GM21360 (cell line): ENCODE measurements around the gene GLCE.
"Not testable (repeated sequence)": the region's sequence is repeated elsewhere in the genome, so short reads cannot be mapped to it uniquely, and the experiment has no call there.

Source experiments
- ATAC-seq: cut with Tn5 transposase; IDR thresholded peaks from one replicate; pipeline ENCODE4 v1.9.1; 2021; ENCODE audit warnings: mild to moderate bottlenecking, moderate library complexity; ENCODE audit not compliant: unreplicated experiment

The GLCE gene

GRCh38 chr15:69296606-69297005 lies 136.2 kb downstream of the GLCE start:
- ATAC-seq = no peak

DNA sequence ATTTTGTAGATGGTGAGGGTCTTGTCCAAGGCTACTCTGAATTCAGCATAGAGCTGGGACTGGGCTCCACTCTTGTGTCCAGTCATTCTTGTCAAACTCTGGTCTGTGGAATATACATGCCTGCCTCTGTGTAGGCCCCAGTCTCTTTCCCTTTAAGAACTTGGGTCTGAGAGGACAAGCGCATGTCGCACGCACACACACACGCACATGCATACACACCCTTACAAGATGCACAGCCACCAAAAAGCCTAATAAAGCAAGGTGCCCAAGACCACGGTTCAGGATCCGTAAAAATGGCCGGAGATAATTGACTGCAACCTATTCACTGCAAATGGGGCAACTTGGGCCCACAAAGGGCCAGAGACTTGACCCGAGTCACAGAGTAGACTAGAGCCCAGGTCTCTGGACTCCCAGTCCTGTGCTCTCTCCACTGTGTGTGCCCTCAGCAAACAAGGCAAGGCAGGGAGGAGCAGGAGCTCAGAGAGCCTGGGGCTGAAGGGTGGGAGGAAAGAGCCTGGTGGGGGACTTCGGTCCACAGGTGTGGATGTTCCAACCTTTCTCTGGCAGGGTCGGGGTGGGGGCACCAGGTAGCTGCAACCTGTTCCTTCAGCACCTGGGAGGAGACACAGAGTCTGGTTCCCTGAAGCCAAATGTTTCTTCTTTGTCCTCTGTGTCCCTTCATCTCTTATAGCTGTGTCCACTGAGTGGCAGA lies 137.4 kb downstream of the GLCE start:
- ATAC-seq = no peak

GRCh38 chr15:69298354-69298696 lies 137.9 kb downstream of the GLCE start:
- no peak for ATAC-seq

DNA sequence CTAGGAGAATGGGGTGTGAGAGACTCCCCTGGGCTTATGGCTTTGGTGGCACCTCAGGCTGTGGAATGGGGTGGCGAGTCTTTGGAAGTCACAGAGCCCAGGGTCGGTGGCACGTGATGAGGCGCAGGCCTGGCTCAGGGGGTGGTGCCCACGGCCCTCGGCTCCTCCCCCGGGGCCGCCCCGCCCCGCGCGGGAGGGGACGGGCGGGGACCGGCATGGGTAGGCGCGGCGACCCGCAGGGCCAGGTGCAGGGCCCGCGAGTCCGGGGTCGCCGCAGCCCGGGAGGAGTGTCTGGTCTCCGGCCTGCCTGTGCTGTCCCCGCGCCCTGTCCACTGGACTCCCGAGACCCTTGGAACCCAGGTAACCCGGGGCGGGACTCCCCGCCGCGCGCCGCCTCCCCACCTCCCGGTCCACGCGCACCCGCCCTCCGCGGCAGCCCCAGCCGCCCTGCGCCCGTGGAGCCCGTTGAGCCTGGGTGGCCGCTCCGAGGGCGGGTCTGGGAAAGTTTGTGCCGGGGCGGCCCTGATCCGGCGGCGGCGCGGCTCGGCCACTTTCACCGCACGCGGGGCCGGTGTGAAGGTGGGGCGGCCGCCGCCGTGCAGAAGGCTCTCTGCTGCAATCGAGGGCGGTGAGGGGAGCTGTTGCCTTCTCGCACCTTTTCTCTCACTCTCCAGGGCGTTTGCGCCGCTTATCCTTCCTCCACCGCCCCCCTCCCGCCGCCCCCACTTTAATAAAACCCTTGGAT lies 138.4 kb downstream of the GLCE start, which contains the start of gene PAQR5:
TSS of gene PAQR5 (plus strand) at position 216 of the 745 bp plus-strand sequence. CDS start 61,169 bp downstream, outside the sequence.
- no peak for ATAC-seq

- ATAC-seq = no peak
Measured at GRCh38 chr15:69299451-69299886, 139.0 kb downstream of the GLCE start.

DNA sequence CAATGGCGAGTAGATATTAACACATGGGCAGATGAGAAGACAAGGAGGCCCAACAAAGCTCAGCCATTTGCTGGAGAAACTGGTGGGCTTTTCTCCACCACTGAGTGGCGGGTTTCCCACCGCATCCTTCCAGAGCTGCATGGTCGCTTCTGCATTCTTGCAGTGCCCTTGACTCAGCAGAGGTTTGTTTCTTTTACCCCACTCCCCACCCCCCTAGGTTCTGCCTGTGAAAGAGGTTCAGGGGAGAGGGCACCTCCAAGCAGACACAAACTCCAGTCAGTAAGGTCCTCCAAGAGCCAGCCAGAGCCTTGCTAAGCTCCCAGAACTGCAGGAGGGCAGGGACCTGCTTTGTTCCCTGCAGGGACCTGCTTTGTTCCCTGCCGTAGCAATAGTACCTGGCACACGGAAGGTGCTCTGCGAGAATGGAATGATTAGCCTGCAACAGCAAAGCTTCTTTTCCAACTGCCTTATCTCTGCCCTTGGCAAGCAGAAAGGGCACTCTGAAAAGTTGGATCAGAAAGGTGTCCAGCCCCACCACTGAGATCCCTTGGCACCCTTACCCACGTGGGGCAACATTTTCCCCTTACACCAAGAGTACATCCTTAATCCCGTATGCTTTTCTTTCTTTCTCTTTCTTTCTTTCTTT lies 139.6 kb downstream of the GLCE start:
- ATAC-seq = no peak

- ATAC-seq = not testable (repeated sequence)
Measured at GRCh38 chr15:69301101-69301500, 140.7 kb downstream of the GLCE start.

GRCh38 chr15:69302087-69302486 lies 141.7 kb downstream of the GLCE start:
- not testable (repeated sequence) for ATAC-seq

DNA sequence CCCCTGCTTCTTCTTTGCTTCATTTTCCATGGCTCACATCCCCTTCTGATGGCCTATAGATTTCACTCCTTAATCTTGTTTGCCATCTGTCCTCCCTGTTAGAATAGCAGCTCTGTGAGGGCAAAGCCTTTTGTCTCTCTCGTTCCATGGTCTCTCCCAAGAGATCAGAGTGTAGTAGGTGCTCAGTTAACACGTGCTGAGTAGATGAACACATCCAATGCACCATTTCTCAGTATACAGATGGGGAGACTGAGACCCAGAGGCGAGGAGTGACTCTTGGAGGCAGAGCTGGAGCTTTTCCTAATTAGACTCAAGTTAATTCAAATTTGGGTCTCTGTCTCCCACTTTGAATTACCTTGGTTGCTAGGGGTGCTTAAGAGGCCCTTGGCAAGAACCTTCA lies 142.5 kb downstream of the GLCE start:
- no peak for ATAC-seq

GRCh38 chr15:69303337-69304181 lies 143.1 kb downstream of the GLCE start:
- no peak for ATAC-seq

DNA sequence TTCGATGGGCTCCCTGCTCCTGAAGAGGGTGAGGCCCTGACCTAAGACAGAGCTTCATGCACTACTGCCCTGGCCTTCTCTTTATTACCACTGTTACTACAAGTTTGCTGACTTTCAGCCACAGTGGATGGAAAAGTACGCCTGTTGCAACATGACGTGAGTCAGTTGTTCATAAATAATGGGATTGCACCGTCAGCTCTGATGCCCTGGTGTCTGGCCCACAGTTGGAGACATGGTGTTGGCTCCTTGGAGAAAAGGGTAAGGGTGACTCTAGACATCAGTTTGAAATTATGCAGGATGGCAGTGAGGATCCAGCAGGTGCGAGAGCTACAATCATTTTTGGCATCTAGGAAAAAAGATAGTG lies 143.7 kb downstream of the GLCE start:
- no peak for ATAC-seq

DNA sequence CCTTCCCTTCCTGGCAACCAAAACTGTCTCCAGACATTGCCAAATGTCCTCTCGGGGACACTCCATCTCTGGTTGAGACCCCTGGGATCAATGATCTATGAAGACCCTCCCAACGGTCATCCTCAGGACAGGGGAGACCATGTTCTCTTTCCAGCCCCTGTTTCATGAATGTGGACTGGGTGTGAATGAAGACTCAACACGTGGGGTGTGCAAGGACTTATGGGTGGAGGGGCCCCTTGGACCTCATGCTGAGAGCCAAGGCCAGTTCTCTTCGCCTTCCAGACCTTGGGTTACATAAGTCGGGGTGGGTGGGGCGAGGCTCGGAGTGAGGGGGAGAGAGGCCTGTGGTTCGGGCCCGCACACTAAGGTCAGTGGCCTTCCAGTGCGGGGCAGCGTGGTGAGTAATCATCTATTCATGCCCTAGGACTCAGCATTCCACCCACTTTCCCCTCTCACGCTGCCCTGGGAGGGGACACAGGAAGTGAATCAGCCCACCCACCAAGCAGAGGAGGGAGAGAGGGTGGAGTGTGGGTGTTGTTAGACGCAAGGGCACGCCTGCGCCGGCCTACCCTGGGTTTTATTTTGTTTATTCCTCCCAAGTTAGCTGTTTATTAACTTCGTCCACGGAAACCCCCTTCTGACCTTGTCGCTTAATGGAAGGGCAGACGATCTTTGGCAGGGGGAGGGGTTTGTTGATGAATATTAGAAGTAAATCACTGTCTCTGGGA lies 144.9 kb downstream of the GLCE start:
- no peak for ATAC-seq

DNA sequence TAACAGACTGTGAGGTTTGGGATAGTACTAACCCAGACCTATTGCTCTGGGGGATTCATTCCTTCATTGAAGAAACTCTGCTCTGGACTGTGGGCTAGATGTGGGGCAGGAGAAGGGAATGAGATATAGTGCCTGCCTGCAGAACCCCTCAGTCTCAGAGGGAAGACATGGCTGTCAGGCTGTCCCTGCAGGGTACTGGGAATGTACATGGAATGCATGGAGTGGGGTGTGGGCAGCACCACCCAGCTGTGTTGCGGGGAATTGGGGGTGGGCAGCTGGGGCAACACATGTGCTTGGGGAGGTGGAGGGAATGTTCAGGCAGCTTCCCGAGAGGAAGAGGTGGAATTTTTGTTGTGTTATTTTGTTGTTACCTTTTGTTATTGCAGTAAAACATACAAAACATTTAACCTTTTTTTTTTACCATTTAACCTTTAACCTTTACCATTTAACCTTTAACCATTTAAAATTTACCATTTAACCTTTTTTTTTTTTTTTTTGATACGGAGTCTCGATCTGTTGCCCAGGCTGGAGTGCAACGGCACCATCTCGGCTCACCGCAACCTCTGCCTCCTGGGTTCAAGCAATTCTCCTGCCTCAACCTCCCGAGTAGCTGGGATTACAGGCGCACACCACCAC lies 145.6 kb downstream of the GLCE start:
- no peak for ATAC-seq

DNA sequence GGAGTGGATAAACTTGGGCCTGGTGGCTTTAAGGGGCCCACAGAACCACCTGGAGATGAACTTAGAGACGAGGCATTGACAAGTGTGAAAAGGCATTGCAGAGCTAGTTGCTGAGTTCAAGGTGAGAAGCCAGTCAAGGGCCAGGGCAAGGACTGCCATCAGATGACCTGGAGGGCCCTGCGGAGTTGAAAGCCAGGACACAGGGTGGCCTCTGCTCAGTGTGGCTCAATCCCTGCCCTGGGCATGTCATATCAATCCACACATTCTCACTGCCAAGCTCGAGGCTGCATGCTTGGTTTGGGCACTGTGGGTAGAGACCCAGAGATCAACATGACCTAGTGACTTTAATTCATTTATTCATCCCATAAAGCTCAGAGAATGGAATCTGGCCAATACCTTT lies 147.5 kb downstream of the GLCE start:
- ATAC-seq = no peak

DNA sequence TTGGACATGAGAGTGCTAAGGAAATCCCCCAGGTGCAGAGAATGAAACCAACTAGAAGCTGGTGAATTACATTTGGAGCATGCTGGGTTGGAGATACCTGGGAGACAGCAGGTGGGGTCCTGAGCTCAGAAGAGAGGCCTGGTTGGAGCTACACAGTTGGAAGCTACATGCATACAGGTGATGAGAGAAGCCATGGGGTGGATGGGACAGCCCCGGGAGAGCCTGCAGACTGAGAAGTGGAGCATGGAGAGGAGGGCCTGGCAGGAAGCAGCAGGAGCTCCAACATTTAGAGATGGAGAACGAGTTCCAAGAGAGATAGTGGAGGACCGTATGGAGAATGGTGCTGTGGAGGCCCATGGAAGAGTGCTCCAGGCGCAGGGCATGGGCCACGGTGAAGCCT lies 148.5 kb downstream of the GLCE start:
- ATAC-seq = no peak

DNA sequence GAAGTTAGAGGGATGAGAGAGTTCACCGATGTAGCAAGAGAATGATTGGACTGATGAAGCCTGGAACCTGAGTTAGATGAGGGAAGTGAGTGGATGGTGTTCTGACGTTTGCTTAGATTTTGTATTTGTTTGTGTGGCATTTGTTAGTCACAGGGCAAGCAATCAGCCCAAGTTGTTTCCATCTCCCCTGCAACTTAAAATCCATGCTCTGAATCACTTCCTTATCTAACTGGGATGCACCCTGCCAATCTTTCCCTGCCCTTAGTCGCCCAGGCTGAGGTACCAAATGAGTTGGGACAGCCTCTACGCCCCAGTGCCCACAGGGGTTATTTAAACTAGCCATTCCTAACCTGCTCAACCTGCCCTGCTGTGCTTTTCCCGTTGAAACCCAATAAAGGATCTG lies 150.9 kb downstream of the GLCE start:
- no peak for ATAC-seq

DNA sequence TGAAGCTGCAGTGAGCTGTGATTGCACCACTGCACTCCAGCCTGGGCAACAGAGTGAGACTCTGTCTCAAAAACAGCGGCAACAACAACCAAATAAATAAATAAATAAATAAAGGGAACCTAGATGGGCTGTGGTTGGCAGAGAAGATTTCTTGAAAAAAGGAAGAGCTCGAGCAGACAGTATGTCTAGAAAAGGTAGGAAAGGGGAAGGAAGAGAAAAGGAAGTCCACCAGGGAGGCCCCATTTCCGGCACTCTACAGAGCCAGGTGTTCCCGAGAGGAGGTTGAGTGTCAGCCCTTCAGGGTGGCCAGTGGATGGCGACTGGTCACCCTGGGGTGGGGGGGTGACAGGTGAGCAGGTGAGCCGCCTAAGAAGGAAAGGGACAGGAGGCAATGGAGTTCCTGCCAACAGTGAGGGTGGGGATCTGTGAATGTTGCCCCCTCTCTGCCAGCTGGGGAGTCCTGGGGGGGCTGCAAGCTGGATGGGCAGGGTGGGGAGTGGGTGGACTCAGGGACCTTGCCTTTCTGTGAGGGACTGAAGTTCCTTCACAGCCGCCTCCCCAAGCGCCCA lies 153.1 kb downstream of the GLCE start:
- ATAC-seq = no peak

DNA sequence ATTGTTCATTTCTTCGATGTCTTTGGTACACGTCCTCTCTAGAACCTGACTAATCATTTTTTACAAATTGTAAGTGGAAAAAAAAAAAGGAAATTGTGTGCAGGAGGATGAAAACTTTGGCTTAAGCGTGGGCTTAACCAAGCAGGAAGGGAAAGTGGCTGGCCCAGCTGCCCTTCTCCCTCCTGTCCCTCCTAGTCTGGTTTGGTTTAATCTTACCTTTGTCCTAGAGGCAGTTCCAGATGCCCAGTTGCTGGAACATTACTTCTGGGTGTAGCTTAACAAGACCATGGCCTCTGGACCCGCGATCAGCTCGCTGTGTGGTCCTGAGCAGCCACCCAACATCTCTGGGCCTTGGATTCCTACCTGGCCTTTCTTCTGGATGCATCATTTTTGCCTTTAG lies 153.7 kb downstream of the GLCE start:
- ATAC-seq = no peak

DNA sequence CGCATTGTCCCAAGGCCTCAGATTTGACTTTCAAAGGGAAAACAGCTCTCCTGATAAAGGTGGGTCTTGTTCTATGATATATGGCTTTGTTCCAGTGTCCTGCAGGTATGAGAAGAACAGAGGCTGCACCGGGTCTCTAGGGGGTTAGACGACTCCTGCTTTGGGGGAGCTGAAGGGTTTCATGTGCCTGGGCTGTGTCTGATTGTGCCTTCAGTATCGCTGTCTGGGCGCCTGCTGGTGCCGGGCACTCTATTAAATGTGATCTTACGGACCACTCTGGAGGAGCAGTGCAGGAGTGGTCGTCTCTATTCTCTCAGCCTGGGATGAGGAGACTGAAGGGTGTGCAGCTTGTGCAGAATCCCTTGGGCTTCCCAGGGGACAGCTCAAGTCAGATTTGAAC lies 154.3 kb downstream of the GLCE start:
- ATAC-seq = no peak
